Brain pericyte (primary cell): Measurements from ENCODE around the gene EIF4EBP2.

Experiments used
- DNase-seq: peaks from one replicate; pipeline ENCODE4 v3.0.0-alpha.2; 2012; ENCODE audit warnings: low read depth, low spot score

EIF4EBP2 gene, protein sequence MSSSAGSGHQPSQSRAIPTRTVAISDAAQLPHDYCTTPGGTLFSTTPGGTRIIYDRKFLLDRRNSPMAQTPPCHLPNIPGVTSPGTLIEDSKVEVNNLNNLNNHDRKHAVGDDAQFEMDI

DNA sequence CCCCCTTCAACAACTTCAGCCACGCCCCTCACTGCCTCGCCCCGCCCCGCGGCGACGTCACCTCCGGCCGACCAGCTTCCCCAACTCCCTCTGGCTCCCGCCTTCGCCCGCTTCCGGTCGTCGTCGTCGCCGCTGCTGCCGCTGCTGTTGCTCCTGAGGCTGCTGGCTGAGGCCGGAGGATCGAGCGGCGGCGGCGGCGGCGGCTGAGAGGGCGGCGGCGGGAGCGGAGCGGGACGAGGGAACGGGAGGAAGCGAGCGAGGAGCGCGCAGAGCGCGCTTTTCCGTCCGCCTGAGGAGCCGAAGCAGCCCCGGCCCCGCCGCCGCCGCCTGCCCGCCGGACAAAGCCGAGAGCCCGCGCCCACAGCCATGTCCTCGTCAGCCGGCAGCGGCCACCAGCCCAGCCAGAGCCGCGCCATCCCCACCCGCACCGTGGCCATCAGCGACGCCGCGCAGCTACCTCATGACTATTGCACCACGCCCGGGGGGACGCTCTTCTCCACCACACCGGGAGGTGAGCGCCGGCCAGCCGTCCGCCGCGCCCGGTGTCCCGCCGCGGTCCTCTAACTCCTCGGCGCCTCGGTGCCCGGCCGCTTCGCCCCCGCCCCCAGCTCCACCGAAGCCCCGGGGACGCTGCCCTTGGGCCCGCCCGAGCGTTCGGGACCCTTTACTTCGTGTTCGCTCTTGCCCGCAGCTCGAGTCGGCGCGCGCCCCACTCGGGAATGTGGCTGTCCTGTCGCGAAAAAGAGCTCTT lies at the start of gene EIF4EBP2:
TSS of gene EIF4EBP2 (plus strand) at position 110 of the 751 bp plus-strand sequence. CDS start at position 367, 257 bp downstream.
- DNase-seq: peak; percentile 90

DNA sequence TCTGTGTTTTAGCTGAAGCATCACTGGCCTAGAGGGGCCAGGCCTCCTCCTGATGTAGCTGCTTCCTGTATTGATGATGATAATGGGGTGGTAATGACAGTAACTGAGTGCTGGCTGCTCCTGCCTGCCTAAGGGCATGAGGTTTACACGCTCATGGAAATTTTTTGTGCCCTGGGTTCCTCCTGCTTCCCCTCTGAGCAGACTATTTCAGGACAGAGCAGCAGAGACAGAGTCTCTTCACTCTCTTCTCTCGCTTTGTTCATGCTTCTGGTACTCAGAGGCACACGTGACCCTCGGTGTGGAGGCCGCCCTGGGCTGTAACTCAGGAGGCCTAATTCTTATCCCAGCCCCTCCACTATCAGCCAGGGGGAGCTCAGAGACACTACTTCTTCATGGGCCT lies 49.4 kb upstream of the EIF4EBP2 start:
- no peak for DNase-seq

DNA sequence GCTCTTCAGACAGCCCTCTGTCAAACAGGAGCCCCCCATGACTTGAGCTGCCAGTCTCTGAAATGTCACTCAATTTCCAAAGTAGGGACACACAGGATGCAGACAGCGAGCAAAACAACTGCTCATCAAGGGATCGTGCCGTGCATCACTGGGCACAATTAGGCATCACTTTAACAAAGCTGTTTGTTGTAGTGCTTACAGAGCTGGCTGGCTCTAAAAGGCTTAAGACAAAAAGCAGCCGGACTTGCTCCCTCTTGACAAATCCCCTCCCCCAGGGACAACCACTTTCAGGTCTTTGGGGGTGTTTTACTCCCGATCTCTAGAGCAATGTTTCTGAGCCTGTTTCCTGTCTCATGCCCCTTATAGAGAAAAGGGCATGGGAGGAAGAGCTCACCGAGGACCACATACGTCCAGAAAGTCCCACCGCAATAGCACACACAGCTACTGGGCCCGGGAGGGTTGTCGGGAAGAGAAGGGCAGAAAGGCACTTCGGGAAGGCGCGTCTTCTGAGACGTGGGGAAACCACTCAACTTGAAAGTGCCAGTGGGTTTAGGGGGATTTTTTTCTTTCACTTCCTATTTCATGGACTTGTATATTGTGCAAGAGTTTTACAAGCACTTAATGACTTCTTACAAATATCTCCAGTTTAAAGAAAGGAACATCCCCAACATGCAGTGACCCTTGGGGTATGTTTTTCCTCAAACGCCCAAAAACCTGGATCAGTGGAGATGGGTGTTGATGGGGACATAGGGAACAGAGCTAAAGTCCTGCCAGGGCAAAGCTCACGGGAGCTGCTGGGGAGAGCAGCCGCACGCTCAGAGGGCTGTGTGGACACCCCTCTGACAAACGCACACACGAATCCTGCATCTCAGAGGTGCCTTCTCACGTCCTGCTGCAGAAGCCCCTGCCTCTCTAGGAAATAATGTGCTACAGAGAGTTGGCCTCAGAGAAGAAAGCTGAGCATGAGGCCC lies 48.6 kb upstream of the EIF4EBP2 start:
- DNase-seq: no peak

DNA sequence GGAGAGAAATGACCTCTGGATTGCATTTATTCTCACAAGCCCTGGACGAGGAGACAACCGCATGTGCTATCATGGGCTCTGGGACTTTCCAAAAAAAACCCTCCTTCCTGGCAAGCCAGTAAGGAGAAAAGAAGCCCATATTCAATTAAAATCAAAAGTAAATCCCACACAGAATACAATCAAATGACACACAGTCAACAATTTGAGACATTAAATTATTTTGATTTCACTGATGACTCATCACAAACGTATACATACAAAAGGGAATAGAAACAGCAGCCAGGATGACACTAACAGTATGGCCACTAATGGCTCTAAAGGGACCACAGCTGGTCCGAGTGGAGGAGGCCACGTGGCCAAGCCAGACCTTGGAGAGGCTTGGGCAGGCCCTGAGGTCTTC lies 46.4 kb upstream of the EIF4EBP2 start:
- DNase-seq: no peak

DNA sequence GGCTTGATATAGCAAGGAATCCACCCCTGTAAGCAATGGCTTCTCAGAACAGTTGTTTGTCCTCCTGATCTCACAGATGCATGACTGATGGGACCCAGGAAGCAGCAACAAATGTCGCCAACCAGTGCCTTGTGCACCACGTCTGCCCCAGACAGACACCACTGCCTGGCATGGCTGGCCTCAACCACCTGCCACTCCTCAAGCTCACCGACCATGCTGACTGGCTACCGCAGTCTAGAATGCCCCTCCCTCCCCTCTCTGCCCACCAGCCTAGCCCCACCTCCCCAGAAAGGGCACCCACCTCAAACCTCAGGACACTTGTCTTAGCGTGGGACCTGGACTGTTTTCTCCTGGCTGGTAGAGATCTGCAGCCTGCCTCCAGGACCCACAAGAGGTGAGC lies 45.5 kb upstream of the EIF4EBP2 start:
- DNase-seq: no peak

DNA sequence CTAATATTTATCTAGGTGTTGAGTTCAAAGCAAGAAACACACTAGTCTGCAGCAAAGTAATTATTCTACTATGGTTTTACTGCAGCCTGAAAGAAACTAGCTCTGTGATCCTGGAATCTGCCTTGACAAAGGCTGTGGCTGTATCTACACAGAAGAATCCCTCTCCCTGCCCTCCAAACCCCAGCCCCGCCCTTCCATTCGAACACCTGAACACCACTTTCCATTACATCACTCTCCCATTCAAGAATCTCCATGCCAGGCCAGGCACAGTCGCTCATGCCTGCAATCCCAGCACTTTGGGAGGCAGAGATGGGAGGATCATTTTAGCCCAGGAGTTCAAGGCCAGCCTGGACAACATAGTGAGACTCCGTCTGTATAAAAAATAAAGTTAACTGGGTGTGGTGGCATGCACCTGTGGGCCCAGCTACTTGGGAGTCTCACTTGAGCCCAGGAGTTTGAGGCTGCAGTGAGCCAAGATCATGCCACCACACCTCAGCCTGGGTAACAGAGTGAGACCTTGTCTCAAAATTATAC lies 44.9 kb upstream of the EIF4EBP2 start:
- no peak for DNase-seq

DNA sequence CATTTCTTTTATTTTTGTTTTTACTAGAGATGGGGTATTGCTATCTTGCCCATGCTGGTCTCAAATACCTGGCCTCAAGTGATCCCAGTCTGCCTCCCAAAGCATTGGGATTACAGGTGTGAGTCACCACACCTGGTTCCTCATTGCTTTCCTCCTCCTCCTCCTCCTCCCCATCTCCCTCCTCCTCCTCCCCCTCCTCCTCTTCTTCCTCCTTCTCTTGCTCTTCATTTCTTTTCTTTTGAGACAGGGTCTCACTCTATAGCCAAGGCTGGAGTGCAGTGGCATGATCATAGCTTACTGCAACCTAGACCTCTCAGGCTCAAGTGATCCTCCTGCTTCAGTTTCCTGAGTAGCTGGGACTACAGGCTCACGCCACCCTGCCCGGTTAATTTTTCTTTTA lies 43.7 kb upstream of the EIF4EBP2 start:
- DNase-seq: no peak

DNA sequence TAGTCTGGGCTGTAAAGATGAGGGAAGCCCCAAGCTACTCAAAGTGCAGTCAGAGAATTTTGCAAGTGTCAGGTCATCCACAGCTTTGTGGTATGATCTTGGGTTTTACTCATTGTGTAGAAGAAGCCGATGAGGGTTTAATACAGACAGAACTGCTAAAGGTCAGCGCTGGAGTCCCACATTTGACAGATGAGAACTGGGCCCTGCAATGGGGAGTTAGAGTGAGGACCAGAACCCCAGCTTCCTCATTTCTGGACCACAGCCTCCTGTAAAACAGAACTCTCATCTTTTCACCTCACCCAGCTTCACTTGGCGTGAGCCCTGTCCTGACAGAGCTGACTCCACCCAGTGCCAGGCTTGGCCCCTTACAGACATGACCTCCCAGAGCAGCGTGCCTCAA lies 41.6 kb upstream of the EIF4EBP2 start:
- DNase-seq: no peak

DNA sequence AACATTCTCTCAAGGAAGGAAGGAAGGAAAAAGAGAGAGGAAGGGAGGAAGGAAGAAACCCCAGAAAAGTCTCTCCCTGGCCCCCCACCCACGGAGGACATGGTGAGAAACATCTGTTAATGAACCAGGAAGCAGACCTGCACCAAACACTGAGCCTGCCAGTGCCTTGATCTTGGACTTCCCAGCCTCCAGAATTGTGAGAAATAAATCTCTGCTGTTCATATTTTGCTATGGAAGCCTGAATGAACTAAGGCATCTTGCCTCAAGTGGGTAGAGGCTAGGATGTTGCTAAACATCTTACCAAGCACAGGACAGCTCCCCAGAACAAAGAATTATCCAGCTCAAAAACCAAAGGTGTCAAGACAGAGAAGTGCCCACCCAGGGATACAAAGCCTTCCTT lies 40.7 kb upstream of the EIF4EBP2 start:
- no peak for DNase-seq

DNA sequence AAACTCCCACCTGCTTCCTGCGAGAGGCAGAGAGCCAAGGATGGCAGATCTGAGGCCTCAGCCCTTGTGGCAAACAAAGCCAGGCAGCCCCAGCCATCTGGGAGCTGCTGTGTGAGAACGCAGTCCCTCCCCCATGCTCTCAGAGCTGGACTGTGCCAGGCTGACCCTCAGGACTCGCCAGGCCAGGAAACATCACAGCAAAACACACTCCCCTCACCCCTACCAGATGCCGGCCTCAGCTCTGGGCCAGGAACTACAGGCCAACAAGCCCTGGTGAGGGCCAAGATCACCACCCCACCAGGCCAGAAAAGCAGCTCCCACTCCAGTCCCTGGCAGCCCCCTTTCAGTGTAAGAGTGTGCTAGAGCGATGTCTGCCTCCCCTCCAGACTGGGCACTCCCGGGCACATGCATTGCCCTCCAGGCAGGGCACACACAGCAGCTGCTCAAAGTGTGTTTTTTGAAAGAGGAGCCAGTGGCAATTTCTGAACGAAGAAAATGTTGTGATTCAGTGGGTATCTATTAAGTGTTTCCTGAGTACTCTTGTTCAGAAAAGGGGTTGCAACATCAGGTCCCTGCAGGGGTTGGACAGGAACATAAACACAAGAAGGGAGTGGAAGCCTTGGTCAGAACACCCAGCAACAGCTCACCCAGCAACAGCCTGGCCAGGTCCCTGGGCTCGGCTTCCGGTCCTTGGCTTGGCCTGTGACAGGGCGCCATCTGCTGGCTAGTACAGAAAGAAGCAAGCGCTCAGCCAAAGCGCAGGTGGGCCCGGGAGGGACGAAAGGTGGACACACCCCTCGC lies 39.8 kb upstream of the EIF4EBP2 start:
- DNase-seq: peak; percentile 92

DNA sequence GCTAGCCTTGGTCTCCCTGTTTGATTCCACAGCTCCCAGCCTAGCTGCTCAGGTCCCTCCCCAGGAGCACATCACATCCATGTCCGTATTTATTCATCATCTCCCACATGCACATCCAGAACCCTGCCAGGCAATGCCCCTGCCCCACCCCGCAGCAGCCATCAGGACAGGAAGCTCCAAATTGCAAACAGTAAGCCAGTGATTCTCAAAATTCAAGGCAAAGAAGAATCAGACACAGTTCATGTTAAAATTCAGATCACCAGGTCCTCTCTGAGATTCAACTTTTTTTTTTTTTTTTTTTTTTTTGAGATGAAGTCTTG lies 39.2 kb upstream of the EIF4EBP2 start:
- no peak for DNase-seq

DNA sequence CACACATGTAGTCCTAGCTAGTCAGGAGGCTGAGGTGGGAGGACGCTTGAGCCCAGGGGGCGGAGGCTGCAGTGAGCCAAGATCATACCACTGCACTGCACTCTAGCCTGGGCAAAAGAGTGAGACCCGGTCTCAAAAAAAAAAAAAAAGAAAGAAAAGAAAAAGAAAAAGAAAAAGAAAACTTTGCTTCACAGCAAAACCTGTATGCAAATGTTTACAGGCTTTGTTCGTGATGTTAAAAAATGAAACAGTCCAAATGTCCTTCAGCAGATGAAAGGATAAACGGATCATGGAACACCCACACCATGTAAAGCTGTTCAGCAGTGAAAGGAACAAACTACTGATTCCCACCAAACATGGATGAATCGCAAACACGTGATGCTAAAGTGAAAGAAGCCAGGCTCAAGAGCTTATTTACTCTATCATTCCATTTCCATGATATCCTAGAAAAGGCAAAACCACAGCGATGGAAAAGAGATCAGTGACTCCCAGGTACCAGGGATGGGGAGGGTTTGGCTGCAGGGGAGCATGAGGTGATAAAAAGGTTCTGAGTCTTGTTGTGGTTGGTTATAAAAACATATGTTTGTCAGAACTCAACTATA lies 36.6 kb upstream of the EIF4EBP2 start:
- DNase-seq: no peak

DNA sequence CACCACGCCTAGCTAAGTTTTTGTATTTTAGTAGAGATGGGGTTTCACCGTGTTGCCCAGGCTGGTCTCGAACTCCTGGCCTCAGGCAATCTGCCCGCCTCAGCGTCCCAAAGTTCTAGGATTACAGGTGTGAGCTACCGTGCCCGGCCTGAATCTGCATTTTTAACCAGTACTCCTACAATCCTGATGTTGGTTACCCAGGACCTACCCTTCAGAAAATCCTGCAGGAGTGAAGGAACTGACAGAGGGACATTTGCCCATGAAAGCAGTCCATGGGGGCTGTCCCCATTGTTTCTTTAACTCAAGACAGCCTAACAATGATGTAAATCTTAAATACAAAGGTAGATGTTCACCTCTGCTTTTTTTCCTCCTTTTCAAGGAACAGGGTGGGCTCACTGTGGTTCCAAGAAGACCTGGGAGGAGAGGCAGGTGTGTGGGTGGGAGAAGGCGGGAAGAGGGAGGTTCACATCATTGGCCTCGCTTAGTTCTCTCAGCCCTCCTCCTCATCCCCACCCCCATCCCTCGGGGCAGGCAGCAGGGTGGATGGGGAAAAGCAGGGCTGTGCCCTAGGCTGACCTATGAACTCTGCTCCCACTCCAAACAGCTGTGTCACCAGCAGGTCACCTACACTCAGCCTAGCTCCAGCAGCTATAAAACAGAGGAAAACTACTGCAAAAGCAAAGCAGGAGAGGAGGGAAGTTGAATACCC lies 35.0 kb upstream of the EIF4EBP2 start:
- DNase-seq: no peak

DNA sequence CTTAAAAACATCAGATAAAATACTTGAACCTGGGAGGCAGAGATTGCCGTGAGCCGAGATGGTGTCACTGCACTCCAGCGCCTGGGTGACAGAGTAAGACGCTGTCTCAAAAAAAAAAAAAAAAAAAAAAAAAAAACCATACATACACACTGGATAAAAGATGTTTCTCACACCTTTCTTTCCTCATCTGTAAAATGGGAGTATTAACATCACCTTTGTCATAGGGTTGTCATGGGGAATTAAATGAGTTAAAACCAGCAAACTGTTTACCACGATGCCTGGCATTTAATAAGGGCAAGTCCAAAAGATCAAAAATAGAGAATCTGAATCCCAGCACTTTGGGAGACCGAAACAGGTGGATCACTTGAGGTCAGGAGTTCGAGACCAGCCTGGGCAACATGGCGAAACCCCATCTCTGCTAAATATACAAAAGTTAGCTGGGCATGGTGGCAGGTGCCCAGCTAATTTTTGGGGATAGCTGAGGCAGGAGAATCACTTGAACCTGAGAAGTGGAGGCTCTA lies 34.4 kb upstream of the EIF4EBP2 start:
- DNase-seq: no peak

DNA sequence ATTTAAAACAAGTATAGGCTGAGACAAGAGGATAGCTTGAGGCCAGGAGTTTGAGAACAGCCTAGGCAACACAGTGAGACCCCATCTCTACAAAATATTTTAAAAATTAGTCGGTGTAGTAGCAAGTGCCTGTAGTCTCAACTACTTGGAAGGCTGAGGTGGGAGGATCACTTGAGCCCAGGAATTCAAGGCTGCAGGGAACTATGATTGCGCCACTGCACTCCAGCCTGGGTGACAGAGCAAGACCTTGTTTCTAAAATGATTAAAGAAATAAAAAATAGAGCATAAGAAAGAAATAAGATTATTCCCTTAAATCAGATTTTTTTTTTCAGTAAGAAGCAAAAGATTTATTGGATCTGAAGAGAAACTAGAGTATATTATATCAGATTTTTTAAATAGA lies 33.2 kb upstream of the EIF4EBP2 start:
- no peak for DNase-seq

DNA sequence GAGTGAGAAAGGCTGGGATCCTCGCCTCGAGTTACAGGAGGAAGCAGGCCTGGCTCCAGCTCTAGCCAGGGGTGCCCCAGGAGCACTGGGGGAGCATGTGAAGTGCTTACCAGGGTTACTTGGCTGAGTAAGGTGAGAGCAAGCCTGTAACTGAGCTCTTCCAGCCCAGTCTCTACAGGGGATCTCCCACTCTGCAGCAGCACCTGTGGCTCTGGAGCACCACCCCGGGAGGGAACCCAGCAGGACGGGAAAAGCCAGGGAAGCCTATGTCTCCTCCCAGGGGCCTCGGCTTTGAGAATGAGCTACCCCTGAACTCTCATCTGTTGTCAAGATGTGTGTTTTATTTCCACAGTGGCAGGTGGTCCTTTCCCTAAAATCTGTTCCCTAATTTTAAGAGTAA lies 32.1 kb upstream of the EIF4EBP2 start:
- DNase-seq: no peak

DNA sequence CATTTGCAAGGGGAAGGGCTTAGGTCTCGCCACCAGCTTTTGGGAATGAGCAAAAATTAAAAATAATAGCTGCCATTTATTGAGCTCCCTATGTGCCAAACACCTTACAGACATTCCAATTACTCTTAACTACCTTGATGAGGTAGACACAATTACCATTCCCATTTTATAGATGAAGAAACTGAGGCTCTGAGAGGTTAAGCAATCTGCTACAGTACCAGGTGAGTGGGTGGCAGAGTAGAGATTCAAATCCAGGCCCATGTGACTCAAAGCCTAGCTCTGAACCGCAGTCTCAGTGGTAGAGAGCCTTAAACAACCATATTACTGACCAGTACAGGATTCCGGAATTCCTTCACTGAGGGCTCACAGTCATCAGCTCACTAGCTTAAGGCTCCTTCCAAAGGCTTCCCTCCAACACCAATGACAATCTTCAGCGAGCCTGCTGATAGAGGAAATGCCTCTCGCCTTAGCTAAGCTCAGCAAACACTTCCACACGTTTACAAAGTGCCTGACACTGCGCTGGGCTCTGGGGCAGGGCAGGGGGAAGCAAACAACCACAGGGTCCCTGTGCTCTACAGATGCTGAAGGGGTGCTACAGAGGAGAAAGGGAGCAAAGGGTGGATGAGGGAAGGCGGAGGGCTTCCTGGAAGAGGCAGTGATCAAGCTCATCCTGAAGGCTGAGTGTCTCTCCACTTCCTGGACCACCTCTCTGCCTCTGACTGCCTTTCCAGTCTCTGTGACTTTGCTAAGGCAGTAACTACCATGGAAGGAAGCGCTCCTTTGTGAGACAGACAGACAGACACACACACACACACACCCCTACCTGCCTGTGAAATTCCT lies 28.9 kb upstream of the EIF4EBP2 start:
- DNase-seq: no peak

DNA sequence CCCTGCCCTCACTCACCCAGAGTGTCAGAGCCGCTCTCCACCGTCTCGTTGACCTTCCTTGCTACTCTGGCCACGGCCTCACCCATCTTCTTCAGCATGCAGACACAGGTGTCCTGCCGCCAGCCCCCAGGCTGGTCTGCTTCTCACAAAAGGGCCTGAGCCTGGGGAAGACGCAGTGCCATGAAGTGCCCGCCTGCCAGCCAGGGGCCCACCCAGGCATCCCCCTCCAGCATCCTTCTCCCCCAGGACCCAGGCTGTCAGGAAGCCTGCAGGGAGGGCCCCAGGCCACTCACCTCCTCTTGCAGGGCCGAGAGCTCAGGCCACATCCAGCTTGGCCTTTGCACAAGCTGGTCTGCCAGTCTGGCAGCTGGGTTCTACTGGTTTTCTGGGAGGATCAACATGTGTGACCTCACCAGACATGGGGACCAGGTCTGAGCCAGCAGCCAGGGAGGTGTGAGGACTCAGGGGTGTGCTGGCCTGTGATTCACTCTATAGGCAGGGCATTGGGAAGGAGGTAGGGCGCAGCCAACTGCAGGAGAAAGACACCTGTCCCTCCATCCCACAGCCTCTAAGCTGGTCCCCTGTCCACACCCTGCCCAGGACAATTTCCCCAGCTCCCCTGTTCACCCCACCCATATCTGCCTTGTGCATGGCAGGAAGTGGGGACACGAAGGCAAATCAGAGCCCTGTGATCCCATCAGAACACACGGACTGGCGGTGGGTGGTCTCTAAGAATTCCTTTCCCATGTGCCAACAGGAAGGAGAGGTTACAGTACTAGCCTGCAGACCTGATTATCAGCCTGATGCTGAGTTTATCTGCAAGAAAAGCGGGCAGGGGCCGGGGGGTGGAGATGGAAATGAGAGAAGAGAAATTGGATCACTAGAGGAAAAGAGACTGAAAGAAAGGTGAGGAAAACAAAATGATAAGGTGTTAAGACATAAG lies 27.2 kb upstream of the EIF4EBP2 start:
- DNase-seq: no peak
